Stimulated activated CD4-positive, alpha-beta T cell treated with anti-CD3 and anti-CD28 coated beads, Interleukin-2, amount 100 ng/mL, for 24 hours (primary cell): ENCODE data around the gene CYP46A1.
"Not testable (repeated sequence)": the region's sequence is repeated elsewhere in the genome, so short reads cannot be mapped to it uniquely, and the experiment has no call there.

Source experiments
- DNase-seq, 2 donors: peaks; one replicate each; pipeline ENCODE4 v3.0.0-alpha.2; 2020

CYP46A1 gene

GRCh38 chr14:99658218-99658845 is 25.8 kb upstream of the CYP46A1 start:
- no peak for DNase-seq

DNA sequence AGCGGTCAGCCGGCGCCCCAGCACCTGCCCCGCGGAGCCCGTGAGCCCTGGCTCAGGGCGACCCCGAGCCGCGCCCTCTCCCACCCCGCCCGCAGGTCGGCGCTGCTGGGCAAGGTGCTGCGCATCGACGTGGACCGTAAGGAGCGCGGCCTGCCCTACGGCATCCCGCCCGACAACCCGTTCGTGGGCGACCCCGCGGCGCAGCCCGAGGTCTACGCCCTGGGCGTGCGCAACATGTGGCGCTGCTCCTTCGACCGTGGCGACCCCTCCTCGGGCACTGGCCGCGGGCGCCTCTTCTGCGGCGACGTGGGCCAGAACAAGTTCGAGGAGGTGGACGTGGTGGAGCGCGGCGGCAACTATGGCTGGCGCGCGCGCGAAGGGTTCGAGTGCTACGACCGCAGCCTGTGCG is 24.8 kb upstream of the CYP46A1 start:
- DNase-seq: no peak

DNA sequence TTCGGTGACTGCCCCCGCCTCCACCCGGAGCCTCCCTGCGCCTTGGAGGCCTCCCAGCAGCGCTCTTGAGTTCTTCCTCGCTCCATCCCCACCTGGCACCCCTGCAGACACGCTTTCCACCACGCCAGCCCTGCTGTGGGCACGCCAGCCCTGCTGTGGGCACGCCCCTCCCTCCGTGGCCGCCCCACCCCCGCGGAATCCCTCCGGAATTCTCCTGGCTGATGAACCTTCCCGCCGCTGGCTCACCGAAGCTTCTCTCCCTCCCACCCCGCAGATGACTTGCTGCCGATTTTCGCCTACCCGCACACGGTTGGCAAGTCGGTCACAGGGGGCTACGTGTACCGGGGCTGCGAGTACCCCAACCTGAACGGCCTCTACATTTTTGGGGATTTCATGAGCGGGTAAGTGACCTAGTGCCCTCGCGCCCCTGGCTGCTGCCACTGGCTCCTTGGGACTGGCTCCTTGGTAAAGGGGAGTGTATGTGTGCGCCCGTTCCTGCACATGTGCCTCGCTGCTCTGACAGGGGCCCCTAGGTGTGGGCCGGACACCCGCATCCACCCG is 24.0 kb upstream of the CYP46A1 start:
- DNase-seq: no peak

GRCh38 chr14:99660794-99661193 is 23.3 kb upstream of the CYP46A1 start:
- DNase-seq: no peak

DNA sequence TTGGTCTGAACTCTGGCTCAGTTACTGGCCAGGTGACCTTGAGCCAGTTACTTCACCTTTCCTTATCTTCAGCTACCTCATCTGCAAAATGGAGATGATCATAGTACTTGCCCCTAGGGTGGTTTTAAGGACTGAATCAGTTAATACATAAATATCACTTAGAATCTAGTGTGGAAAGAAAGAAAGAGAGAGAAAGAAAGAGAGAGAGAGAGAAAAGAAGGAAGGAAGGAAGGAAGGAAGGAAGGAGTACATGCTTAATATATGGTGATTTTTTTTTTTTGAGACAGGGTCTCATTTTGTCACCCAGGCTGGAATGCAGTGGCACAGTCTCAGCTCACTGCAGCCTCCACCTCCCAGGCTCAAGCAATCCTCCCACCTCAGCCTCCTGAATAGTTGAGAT is 22.9 kb upstream of the CYP46A1 start:
- not testable (repeated sequence) for DNase-seq

DNA sequence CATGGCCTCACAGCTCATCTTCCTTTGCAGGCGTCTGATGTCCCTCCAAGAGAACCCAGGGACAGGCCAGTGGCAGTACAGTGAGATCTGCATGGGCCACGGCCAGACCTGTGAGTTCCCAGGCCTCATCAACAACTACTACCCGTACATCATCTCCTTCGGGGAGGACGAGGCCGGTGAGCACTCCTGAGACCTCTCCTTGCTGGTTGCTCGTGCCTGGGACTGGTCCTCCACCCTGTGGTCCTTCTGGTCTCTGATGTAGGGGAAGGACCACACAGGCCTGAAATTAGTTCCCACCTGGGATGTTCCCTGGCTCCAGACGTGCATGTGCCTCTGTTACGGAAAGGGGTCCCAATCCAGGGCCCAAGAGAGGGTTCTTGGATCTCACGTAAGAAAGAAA is 21.3 kb upstream of the CYP46A1 start:
- no peak for DNase-seq

- DNase-seq: no peak
Observed at GRCh38 chr14:99663386-99664057, 20.6 kb upstream of the CYP46A1 start.

- no peak for DNase-seq
Observed at GRCh38 chr14:99664058-99664936, 19.8 kb upstream of the CYP46A1 start.

DNA sequence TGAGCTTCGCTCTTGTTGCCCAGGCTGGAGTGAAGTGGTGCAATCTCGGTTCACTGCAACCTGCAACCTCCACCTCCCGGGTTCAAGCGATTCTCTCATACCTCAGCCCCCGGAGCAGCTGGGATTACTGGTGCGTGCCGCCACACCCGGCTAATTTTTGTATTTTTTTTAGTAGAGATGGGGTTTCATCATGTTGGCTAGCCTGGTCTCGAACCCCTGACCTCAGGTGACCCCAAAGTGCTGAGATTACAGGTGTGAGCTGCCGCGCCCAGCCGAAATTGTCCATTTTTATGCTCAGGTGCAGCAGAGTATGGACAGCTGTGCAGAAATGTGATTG is 19.2 kb upstream of the CYP46A1 start:
- DNase-seq: no peak

DNA sequence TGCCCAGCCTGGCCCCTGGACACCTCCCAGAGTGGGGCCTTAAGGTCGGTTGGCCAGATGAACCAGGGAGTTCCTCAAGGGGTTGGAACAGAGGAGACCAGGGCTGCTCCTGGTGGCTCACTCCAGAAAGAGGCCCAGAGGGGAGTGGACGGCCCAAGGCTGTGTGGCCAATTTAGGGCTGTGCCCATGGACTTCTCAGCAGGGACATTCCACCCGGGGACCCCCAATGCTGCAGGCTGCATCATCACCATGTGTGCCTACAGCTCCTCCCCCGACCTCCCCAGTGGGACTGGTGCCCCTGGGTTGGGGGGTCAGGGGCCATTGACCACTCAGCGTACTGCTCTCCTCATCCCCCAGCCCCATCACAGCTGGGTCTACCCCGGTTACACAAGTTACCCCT is 17.6 kb upstream of the CYP46A1 start:
- no peak for DNase-seq

DNA sequence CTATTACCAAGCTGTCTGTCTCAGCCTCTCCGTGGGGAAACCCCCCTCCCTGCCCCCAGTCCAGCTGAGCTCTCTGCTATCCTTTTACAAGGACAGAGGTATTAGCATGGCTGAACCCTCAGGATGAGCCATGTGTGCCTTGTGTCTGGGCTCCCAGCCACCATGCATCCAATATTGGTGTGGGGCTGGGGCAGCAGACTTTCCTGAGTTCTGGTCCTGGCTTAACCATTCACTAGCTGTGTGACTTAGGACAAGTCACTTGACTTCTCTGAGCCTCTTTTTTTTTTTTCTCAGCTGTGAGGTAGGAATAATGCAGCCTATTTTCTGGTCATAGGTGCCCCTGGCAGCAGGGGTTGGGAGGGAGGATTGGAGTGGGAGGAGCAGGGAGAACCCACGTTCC is 17.1 kb upstream of the CYP46A1 start:
- no peak for DNase-seq

DNA sequence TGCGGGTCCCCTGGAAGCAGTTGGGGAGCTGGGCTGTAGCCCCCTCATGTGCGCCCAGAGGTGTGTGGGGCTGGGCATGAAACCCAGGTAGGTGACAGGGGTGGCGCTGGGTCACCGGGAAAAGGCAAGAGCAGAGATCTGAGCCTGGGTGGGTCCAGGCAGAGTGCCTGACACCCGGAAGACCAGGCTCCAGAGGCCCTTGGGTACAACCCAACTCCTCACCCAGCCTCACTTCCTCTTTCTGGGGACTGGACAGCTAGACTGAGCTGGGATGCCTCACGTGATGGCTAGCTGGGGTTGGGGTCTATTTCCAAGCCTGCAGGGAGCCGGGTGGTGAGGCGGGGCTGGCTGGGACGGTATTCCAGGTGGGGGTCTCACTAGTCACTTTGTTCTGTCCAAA is 16.3 kb upstream of the CYP46A1 start:
- no peak for DNase-seq

- no peak for DNase-seq
Observed at GRCh38 chr14:99668307-99669295, 15.5 kb upstream of the CYP46A1 start.

DNA sequence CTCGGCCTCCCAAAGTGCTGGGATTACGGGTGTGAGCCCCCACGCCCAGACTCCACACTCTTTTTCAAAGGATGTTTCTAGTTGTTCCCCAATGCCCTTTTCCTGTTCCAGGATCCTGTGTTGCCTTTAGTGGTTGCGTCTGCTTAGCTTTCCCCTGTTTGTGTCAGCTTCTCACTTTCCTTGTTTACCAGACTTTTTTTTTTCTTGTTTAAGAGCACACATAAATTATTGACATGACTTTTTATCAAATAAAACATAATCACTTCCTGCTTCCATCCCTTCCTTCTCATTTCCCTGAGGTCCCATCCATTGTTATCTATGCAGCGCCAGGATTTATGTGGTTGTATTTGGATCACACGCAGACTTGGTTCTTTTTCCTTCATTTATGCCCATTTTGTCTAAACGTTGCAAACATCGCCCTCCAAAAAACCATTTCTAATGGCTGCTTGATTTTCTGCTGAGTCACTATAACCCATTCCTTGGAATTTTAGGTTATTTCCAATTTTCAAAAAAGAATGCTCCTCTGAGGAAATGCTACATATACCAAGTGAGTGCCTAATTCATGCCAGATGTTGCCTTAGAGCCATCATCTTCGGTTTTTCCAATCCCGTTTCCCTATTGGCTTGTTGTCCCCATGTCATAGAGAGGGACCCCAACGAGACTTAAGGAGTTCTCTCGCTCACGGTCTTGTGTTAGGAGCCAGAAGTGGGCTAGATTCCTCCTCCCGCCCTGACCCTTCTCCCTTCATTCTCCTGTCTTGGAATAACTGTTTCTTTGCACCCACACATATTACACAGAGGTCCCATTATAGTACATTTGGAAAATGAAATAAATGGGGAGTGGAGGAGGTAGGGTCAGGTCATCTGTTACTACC is 13.5 kb upstream of the CYP46A1 start:
- no peak for DNase-seq

GRCh38 chr14:99671235-99672224 is 12.6 kb upstream of the CYP46A1 start:
- DNase-seq: no peak

GRCh38 chr14:99672506-99673304 is 11.4 kb upstream of the CYP46A1 start:
- DNase-seq: no peak

- DNase-seq: no peak
Observed at GRCh38 chr14:99673305-99674063, 10.6 kb upstream of the CYP46A1 start.

GRCh38 chr14:99674064-99674650 is 9.9 kb upstream of the CYP46A1 start:
- DNase-seq: no peak
